HG03575 (cell line): ENCODE measurements around the gene ZSCAN32.

Experiments
- ATAC-seq: cut with Tn5 transposase; IDR thresholded peaks from one replicate; pipeline ENCODE4 v1.9.1; 2021; ENCODE audit not compliant: unreplicated experiment, insufficient number of reproducible peaks, low FRiP score; ENCODE audit errors: extremely low read depth

Gene ZSCAN32

DNA sequence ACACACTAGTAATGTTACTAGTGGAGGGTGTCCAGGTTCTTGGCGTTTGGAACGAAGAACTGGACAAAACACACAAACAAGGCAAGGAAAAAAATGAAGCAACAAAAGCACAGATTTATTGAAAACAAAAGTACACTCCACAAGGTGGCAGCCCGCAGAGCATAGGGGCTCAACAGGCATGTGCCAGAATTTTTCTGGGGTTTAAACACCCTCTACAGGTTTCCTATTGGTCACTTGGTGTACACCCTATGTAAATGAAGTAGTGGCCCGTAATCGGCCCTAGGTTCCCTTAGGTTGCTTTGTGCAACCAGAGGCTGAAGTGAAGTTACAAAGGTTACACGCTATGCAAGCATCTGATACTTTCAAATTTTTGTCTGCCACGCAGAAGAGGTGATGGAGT, 37.0 kb downstream of the ZSCAN32 start:
- no peak for ATAC-seq

GRCh38 chr16:3362931-3363330, 37.9 kb downstream of the ZSCAN32 start:
- ATAC-seq = no peak

- ATAC-seq = no peak
These were observed 41.9 kb downstream of the ZSCAN32 start for GRCh38 chr16:3358871-3359270.

DNA sequence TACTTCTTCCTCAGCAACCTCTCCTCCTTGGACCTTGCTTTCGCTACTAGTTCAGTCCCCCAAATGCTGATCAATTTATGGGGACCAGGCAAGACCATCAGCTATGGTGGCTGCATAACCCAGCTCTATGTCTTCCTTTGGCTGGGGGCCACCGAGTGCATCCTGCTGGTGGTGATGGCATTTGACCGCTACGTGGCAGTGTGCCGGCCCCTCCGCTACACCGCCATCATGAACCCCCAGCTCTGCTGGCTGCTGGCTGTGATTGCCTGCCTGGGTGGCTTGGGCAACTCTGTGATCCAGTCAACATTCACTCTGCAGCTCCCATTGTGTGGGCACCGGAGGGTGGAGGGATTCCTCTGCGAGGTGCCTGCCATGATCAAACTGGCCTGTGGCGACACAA, 44.7 kb downstream of the ZSCAN32 start:
- ATAC-seq = no peak

- no peak for ATAC-seq
These were observed 45.2 kb downstream of the ZSCAN32 start, which contains the start of gene OR2C1 for GRCh38 chr16:3355589-3355988. OR2C1 (plus strand) TSS chr16:3355889; CDS start chr16:3355941, 52 bp downstream.

DNA sequence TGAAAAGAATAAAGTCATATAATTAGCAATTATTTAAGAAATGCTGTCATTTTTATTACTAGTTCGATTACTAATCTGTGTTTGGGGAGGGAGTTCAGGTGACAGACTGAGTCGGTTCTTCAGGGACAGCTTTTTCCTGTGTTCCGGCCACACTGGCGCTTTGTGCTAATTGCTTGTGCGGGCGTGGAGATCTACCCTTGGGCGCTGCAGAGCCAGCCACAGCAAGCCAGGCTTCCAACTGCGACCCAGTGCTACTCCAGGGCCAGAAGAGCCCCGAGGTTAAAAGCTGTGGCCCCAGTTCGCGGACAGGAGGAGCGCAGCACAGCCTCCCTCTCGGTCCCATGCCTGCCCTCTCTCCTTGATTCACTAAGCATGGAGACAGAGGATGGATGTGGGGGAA, 51.6 kb downstream of the ZSCAN32 start:
- ATAC-seq = no peak

GRCh38 chr16:3348547-3349167, 52.1 kb downstream of the ZSCAN32 start:
- no peak for ATAC-seq

DNA sequence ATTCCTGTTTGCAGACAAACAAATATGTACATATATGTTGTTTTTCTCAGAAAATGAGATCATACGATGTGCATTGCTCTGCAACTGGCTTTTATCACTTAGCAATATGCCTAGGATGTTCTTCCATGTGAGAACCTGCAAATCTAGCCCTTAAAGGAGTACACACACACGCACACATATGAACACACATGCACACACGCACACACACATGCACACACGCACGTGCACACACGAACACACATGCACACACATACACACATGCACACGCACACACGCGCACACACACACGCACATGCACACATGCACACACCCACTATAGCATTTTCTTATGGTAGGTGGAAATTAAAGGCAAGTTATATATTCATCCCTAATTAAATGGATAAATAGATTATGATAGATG, 53.2 kb downstream of the ZSCAN32 start:
- ATAC-seq = no peak

DNA sequence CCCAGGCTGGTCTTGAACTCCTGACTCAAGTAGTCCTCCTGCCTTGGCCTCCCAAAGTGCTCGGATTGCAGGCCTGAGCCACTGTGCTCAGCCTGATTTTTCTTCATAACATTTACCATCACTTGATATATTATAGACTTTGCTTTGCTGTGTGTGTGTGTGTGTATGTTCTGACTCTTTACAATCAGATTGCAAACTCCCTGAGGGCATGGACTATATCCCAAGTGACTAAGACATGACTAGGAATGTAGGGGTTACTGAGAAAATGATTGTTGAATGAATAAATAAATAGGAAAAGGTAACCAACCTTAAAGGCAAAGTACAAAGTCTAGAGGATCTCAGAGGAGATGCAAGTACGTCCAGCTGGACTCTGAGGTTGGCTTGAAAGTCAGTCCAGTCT, 54.8 kb downstream of the ZSCAN32 start:
- ATAC-seq = no peak
